ENCODE results near the gene POGLUT2. TPM values are rescaled to one million over a fixed set of nuclear protein-coding genes. Genes with fewer than 3 reads are reported as not detected.
A peak's percentile ranks its signal among the peaks of the same experiment; 100 is the strongest.

The POGLUT2 gene
- total and polyA plus RNA-seq, 11 donors, result 1.4 to 6.7 (median 2.6) TPM

DNA sequence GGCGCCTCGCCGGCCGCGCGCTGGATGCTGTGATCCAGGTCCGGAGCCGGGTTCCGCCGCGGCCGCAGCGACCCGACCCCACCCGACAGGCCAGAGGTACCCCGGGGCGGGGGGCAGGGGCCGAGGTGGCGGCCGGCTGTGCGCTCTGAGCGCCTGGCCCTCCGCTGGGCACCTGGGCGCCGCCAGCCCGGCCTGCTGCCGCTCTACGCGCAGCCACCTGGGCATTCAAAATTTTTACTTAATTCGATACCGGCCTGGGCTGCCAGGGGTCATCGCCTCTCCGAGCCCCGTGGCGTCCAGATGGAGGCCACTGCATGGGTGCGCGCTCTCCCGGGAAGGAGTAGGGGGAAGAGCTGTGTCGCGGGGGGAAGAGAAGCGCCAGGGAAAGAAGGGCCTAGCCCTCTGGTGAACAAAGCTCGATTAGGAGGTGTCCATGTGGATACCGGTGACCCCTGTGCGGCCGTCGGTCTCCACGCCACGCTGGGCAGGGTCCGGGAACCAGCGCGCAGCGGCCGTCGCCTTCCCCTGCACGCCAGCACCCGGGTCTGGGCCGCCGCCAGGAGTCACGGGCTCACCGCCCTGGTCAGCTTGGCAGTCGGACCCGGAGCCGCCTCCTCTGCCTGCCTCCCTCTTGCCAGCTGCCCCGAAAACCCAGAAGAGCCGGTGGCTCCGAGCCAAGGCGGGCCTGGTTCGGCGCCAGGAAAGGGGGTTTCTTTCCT is 809 bp upstream of the POGLUT2 start:
- peak overlapping the region; percentile 65 to 95 (median 82) for H3K4me3 ChIP-seq
- DNase-seq, result peak; percentile 29 to 73 (median 46)
- WGBS, 4 donors, result 0 to 1% (median 1%) methylated on average over 30 to 69 of the region's 69 CpGs
- H3K4me1 ChIP-seq, result peaks cover 0 to 47% (median 30%) of the 10 kb centered on the region in 12 donors
- H3K9me3 ChIP-seq, result no peaks in the 10 kb centered on the region
- H3K27ac ChIP-seq, result peak overlapping the region; percentile 72 to 96 (median 91)
- TF ChIP-seq POLR2A (IDR thresholded peaks at IDR 0.05) (no peak), CTCF (IDR thresholded peaks at IDR 0.05) (no peak)
- peaks cover 0 to 10% (median 0%) of the 10 kb centered on the region in 9 donors for H3K27me3 ChIP-seq
- intact Hi-C loops (cut with DNase I), result loop anchor here in 5 of 10 donors (1.0 to 5.0 kb wide), 8 partner anchors 25 to 219 kb away; partner anchors contain the start of genes TPP2 (in 3 of the 5) and ERCC5 (in 1 of the 5)
- no peaks in the 10 kb centered on the region for H3K36me3 ChIP-seq
- ATAC-seq, result peak in 3 of 4 donors; percentile 7 to 48 (median 40)

DNA sequence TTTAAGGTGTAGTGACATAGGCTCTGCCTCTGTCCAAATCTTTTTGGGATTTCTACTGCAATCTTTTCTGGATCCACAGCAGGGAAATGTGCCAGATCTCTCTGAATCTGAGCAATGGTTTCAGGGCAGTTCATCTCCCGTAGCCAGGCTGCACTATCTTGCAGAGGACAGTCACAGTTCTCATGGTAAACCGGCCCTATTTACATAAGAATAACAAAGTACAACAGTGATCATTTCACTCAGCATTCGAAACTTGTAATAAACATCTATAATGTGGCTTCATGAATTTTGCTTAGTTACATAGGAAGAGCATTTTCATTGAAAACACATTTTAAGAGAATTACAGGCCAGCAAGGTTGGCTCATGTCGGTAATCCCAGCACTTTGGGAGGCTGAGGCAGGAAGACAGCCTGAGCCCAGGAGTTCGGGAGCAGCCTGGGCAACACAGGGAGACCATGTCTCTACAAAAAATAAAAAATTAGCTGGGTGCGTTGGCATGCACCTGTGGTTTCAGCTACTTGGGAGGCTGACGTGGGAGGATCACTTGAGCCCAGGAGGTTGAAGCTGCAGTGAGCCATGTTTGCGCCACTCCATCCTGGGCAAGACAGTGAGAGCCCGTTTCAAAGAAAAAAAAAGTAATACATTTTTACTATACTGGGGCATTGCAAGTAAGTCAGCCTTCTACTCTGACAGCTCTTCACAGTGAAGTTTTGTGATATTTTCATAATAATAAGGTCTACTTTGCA is 5.0 kb downstream of the POGLUT2 start:
- intact Hi-C loops (cut with DNase I), result no loop called here
- Histone ChIP-seq H3K9me3 (no peaks in the 10 kb centered on the region), H3K4me3 (no peak overlapping the region), H3K36me3 (peaks cover 0 to 49% (median 25%) of the 10 kb centered on the region in 9 donors), H3K4me1 (peaks cover 0 to 11% (median 6%) of the 10 kb centered on the region in 12 donors), H3K27ac (no peak overlapping the region), H3K27me3 (peaks cover 0 to 9% (median 0%) of the 10 kb centered on the region in 9 donors)
- TF ChIP-seq CTCF (IDR thresholded peaks at IDR 0.05) (no peak), POLR2A (IDR thresholded peaks at IDR 0.05) (no peak)
- DNase-seq (no peak), ATAC-seq (no peak)
- WGBS, 4 donors, result 89 to 95% (median 91%) methylated on average over 9 of the region's 9 CpGs

DNA sequence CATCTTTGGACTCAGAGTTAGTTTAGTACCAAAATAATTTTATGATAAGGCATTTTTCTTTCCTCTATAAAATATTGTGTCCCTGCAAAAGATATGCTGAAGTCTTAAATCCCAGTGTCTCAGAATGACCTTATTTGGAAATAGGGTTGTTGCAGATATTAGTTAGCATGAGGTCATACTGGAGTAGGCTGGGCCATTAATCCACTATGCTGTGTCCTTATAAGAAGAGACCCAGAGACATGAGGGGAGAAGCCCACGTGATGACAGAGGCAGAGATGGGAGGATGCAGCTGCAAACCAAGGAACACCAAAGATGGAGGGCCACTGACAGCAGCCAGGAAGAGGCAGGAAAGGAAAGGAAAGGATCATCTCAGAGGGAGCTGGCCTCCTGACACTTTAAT is 6.4 kb downstream of the POGLUT2 start:
- Histone ChIP-seq H3K4me1 (peaks cover 0 to 2% (median 0%) of the 10 kb centered on the region in 12 donors), H3K4me3 (no peak overlapping the region), H3K36me3 (peaks cover 0 to 58% (median 32%) of the 10 kb centered on the region in 9 donors), H3K9me3 (no peaks in the 10 kb centered on the region), H3K27me3 (no peaks in the 10 kb centered on the region), H3K27ac (no peak overlapping the region)
- DNase-seq, result no peak
- 44 to 91% (median 59%) methylated on average over 1 of the region's 1 CpG for WGBS, 4 donors
- ATAC-seq, result no peak
- intact Hi-C loops (cut with DNase I), result no loop called here
- TF ChIP-seq CTCF (IDR thresholded peaks at IDR 0.05) (no peak), POLR2A (IDR thresholded peaks at IDR 0.05) (no peak)

GRCh38 chr13:102788683-102789082 is 10.1 kb downstream of the POGLUT2 start:
- Histone ChIP-seq H3K4me3 (no peak overlapping the region), H3K27ac (no peak overlapping the region), H3K9me3 (no peaks in the 10 kb centered on the region), H3K36me3 (peaks cover 0 to 70% (median 35%) of the 10 kb centered on the region in 9 donors), H3K27me3 (no peaks in the 10 kb centered on the region), H3K4me1 (peaks cover 0 to 9% (median 0%) of the 10 kb centered on the region in 12 donors)
- ATAC-seq (no peak), DNase-seq (no peak)
- TF ChIP-seq POLR2A (IDR thresholded peaks at IDR 0.05) (no peak), CTCF (IDR thresholded peaks at IDR 0.05) (no peak)
- intact Hi-C loops (cut with DNase I), result loop anchor here in 1 of 10 donors (10.0 kb wide), 1 partner anchor 804 kb away; no protein-coding TSS in a partner anchor
- 95 to 100% (median 96%) methylated on average over 8 of the region's 8 CpGs for WGBS, 4 donors
